WTC11 (cell line): ENCODE data around the gene TRPC1. TPM values are rescaled to one million over a fixed set of nuclear protein-coding genes. Genes with fewer than 3 reads are reported as not detected.
A peak's percentile ranks its signal among the peaks of the same experiment; 100 is the strongest.

ENCODE experiments used
- ATAC-seq: fragments of 200-7000 bp; cut with Tn5 transposase; 2 replicates; pipeline ENCODE4 v1.10.0; 2021; ENCODE audit warnings: mild to moderate bottlenecking, moderate library complexity
- CTCF ChIA-PET: fragments of 300-600 bp; sonication (Branson Sonifier 250); formaldehyde crosslinking; loops from one replicate; lab custom pipeline; 2021; ENCODE audit warnings: antibody characterized with exemption; lab: Charles Lee
- POLR2A ChIA-PET: fragments of 350-600 bp; sonication (Branson Sonifier 250); formaldehyde crosslinking; loops from one replicate; lab custom pipeline; 2021; ENCODE audit warnings: antibody characterized with exemption; lab: Charles Lee
- DNase-seq: peaks from one replicate; pipeline ENCODE4 v3.0.0; 2021; ENCODE audit warnings: low spot score
- H3K27ac Mint-ChIP-seq: 2 replicates; pipeline ENCODE4 v1.8.0; 2021; ENCODE audit warnings: mixed read lengths
- H3K27me3 Mint-ChIP-seq: 2 replicates; pipeline ENCODE4 v1.8.0; 2021; ENCODE audit warnings: low read depth, mild to moderate bottlenecking, moderate library complexity, mixed read lengths
- H3K36me3 Mint-ChIP-seq: 2 replicates; pipeline ENCODE4 v1.8.0; 2021; ENCODE audit warnings: mixed read lengths
- H3K4me1 Mint-ChIP-seq: 2 replicates; pipeline ENCODE4 v1.8.0; 2022; ENCODE audit warnings: mixed read lengths
- H3K4me3 Mint-ChIP-seq: 2 replicates; pipeline ENCODE4 v1.8.0; 2021; ENCODE audit warnings: mild to moderate bottlenecking, moderate library complexity, mixed read lengths
- H3K9me3 Mint-ChIP-seq: 2 replicates; pipeline ENCODE4 v1.8.0; 2021; ENCODE audit warnings: mixed read lengths
- CBFB ChIP-seq: sonication (generic); formaldehyde crosslinking; IDR thresholded peaks from 2 replicates; pipeline ENCODE4 v1.8.1; 2022; ENCODE audit warnings: mild to moderate bottlenecking, low read depth, missing genetic modification reagents
- ERG ChIP-seq: fragments of 250-450 bp; sonication (Bioruptor Pico); IDR thresholded peaks from 2 replicates; pipeline ENCODE4 v1.8.0; 2021; ENCODE audit warnings: mild to moderate bottlenecking
- FOXP4 ChIP-seq: sonication (generic); formaldehyde crosslinking; IDR thresholded peaks from 2 replicates; pipeline ENCODE4 v1.8.0; 2022; ENCODE audit warnings: mild to moderate bottlenecking, missing genetic modification reagents
- IRF1 ChIP-seq: sonication (generic); formaldehyde crosslinking; IDR thresholded peaks from 2 replicates; pipeline ENCODE4 v1.8.0; 2023; ENCODE audit warnings: missing genetic modification reagents
- IRF2 ChIP-seq: sonication (generic); formaldehyde crosslinking; IDR thresholded peaks from 2 replicates; pipeline ENCODE4 v1.8.0; 2022; ENCODE audit warnings: low read depth, missing genetic modification reagents, borderline replicate concordance
- NFE2L1 ChIP-seq: sonication (generic); formaldehyde crosslinking; IDR thresholded peaks from 2 replicates; pipeline ENCODE4 v1.8.1; 2023; ENCODE audit warnings: missing genetic modification reagents
- NFYB ChIP-seq: sonication (generic); formaldehyde crosslinking; conservative IDR thresholded peaks from 2 replicates; pipeline ENCODE4 v1.8.0; 2022; ENCODE audit warnings: low read depth, missing genetic modification reagents
- NR1H2 ChIP-seq: sonication (generic); formaldehyde crosslinking; IDR thresholded peaks from 2 replicates; pipeline ENCODE4 v1.9.0; 2021; ENCODE audit warnings: mild to moderate bottlenecking, moderate library complexity, missing genetic modification reagents
- STAT6 ChIP-seq: sonication (generic); formaldehyde crosslinking; conservative IDR thresholded peaks from 2 replicates; pipeline ENCODE4 v1.8.1; 2023; ENCODE audit warnings: mild to moderate bottlenecking, low read depth, missing genetic modification reagents, moderate library complexity
- TEAD4 ChIP-seq: sonication (generic); formaldehyde crosslinking; IDR thresholded peaks from 2 replicates; pipeline ENCODE4 v1.8.0; 2022; ENCODE audit warnings: mild to moderate bottlenecking, missing genetic modification reagents
- ZBTB21 ChIP-seq: sonication (generic); formaldehyde crosslinking; IDR thresholded peaks from 2 replicates; pipeline ENCODE4 v1.8.1; 2023; ENCODE audit warnings: mild to moderate bottlenecking, missing genetic modification reagents, borderline replicate concordance
- ZMAT4 ChIP-seq: fragments of 250-450 bp; sonication (Bioruptor Pico); IDR thresholded peaks from 2 replicates; pipeline ENCODE4 v1.9.0; 2021; ENCODE audit warnings: mild to moderate bottlenecking
- ZNF219 ChIP-seq: sonication (generic); formaldehyde crosslinking; IDR thresholded peaks from 2 replicates; pipeline ENCODE4 v1.8.0; 2023; ENCODE audit warnings: missing genetic modification reagents, mild to moderate bottlenecking, borderline replicate concordance
- total RNA-seq: library from RNA; stranded (reverse); gene quantifications from 3 replicates; pipeline ENCODE4 v1.2.3, GENCODE V29; 2021

The TRPC1 gene
- total RNA-seq, 1 experiment from 2014 or later, result 13.8 TPM

- no peak for TF ChIP-seq ERG (CRISPR knock-in tag)
- no peak for TF ChIP-seq ZBTB21 (CRISPR knock-in tag)
- no peak for TF ChIP-seq CBFB (CRISPR knock-in tag)
- TF ChIP-seq, all 79 proteins: peak for 10
These were observed at the start of gene TRPC1 (continued) for GRCh38 chr3:142723968-142724681.

- H3K4me1 Mint-ChIP-seq, result no peaks in the 10 kb centered on the region
- no peak overlapping the region for H3K27ac Mint-ChIP-seq
- ChIA-PET POLR2A (no interaction called here), CTCF (no interaction called here)
- H3K36me3 Mint-ChIP-seq, result peaks cover 14% of the 10 kb centered on the region
- DNase-seq (no peak), ATAC-seq (no peak)
- no peaks in the 10 kb centered on the region for H3K9me3 Mint-ChIP-seq
- no peaks in the 10 kb centered on the region for H3K27me3 Mint-ChIP-seq
- TF ChIP-seq NFYB (CRISPR knock-in tag) (no peak), ZNF219 (CRISPR knock-in tag) (no peak), IRF2 (CRISPR knock-in tag) (no peak), IRF1 (CRISPR knock-in tag) (no peak), NFE2L1 (no peak), ZMAT4 (CRISPR knock-in tag) (no peak), STAT6 (CRISPR knock-in tag) (no peak), ZBTB21 (CRISPR knock-in tag) (no peak), NR1H2 (CRISPR knock-in tag) (no peak), TEAD4 (CRISPR knock-in tag) (no peak)
- no peak overlapping the region for H3K4me3 Mint-ChIP-seq
These were observed 47.7 kb upstream of the TRPC1 start for GRCh38 chr3:142676151-142676550.

- CTCF ChIA-PET, result interaction anchor here (0.7 to 1.1 kb wide), 7 partner anchors 10 to 148 kb away, joined by 3 to 20 read pairs (median 4); partner anchors contain the start of gene ATR
- peak; percentile 51; the same call in 1 of the 2 replicates for ATAC-seq
These were observed 43.1 kb upstream of the TRPC1 start for GRCh38 chr3:142680710-142681109.

More at GRCh38 chr3:142680710-142681109, 43.1 kb upstream of the TRPC1 start:
- no peak for TF ChIP-seq FOXP4 (CRISPR knock-in tag)
- no peaks in the 10 kb centered on the region for H3K9me3 Mint-ChIP-seq
- no peak overlapping the region for H3K4me3 Mint-ChIP-seq
- POLR2A ChIA-PET, result no interaction called here
- no peaks in the 10 kb centered on the region for H3K27me3 Mint-ChIP-seq
- DNase-seq, result no peak
- H3K36me3 Mint-ChIP-seq, result peaks cover 18% of the 10 kb centered on the region
- no peak overlapping the region for H3K27ac Mint-ChIP-seq
- no peaks in the 10 kb centered on the region for H3K4me1 Mint-ChIP-seq
